MM.1S (cell line): ENCODE results near the gene FBXO45.
"Not testable (repeated sequence)": the region's sequence is repeated elsewhere in the genome, so short reads cannot be mapped to it uniquely, and the experiment has no call there.

Experiments
- DNase-seq: peaks from one replicate; pipeline ENCODE4 v3.0.0-alpha.2; 2015
- H2AFZ ChIP-seq: fragments of 300-600 bp; sonication (generic); 2 replicates; pipeline ENCODE4 v1.6.0; 2016; ENCODE audit warnings: antibody characterized with exemption, low read length
- H3F3A ChIP-seq: fragments of 300-600 bp; sonication (generic); 2 replicates; pipeline ENCODE4 v1.6.1; 2016; ENCODE audit warnings: mild to moderate bottlenecking, antibody characterized with exemption, low read length, moderate library complexity, mixed read lengths; ENCODE audit not compliant: insufficient read depth
- H3K27ac ChIP-seq: fragments of 300-600 bp; sonication (generic); 2 replicates; pipeline ENCODE4 v1.5.1; 2016; ENCODE audit warnings: mild to moderate bottlenecking, low read length
- H3K27me3 ChIP-seq: fragments of 300-600 bp; sonication (generic); replicated peaks from 2 replicates; pipeline ENCODE4 v1.6.0; 2016; ENCODE audit warnings: low read length; ENCODE audit not compliant: insufficient read depth
- H3K36me3 ChIP-seq: fragments of 300-600 bp; sonication (generic); replicated peaks from 2 replicates; pipeline ENCODE4 v1.6.1; 2016; ENCODE audit warnings: mild to moderate bottlenecking, low read length, mixed read lengths; ENCODE audit not compliant: insufficient read depth
- H3K4me1 ChIP-seq: fragments of 300-600 bp; sonication (generic); 2 replicates; pipeline ENCODE4 v1.6.1; 2016; ENCODE audit warnings: low read length, mixed read lengths
- H3K4me2 ChIP-seq: fragments of 300-600 bp; sonication (generic); 2 replicates; pipeline ENCODE4 v1.6.0; 2016; ENCODE audit warnings: low read depth, low read length
- H3K4me3 ChIP-seq: fragments of 300-600 bp; sonication (generic); 2 replicates; pipeline ENCODE4 v1.5.1; 2016; ENCODE audit warnings: low read length, mixed read lengths
- H3K79me2 ChIP-seq: fragments of 300-600 bp; sonication (generic); 2 replicates; pipeline ENCODE4 v1.6.1; 2016; ENCODE audit warnings: mixed run types, low read length, mixed read lengths
- H3K9ac ChIP-seq: fragments of 300-600 bp; sonication (generic); 2 replicates; pipeline ENCODE4 v1.6.1; 2016; ENCODE audit warnings: low read length, mixed read lengths
- H3K9me2 ChIP-seq: fragments of 300-600 bp; sonication (generic); replicated peaks from 2 replicates; pipeline ENCODE4 v1.6.1; 2016; ENCODE audit warnings: mild to moderate bottlenecking, low read length, mixed read lengths; ENCODE audit not compliant: insufficient read depth
- H3K9me3 ChIP-seq: fragments of 300-600 bp; sonication (generic); replicated peaks from 2 replicates; pipeline ENCODE4 v1.6.1; 2016; ENCODE audit warnings: mild to moderate bottlenecking, low read length, mixed read lengths; ENCODE audit not compliant: insufficient read depth
- H4K20me1 ChIP-seq: fragments of 300-600 bp; sonication (generic); 2 replicates; pipeline ENCODE4 v1.6.1; 2016; ENCODE audit warnings: mild to moderate bottlenecking, low read length, moderate library complexity, mixed read lengths; ENCODE audit not compliant: insufficient read depth
- CTCF ChIP-seq: fragments of 300-600 bp; sonication (generic); IDR thresholded peaks from 2 replicates; pipeline ENCODE4 v1.5.1; 2016; ENCODE audit warnings: antibody characterized with exemption, low read length, mixed read lengths
- EZH2 ChIP-seq: fragments of 300-600 bp; sonication (generic); optimal IDR thresholded peaks from 2 replicates; pipeline ENCODE3; 2017; ENCODE audit warnings: low read depth, mild to moderate bottlenecking, antibody characterized with exemption, low read length, mixed read lengths
- EZH2phosphoT487 ChIP-seq: fragments of 300-600 bp; sonication (generic); IDR thresholded peaks from 2 replicates; pipeline ENCODE4 v1.6.1; 2018; ENCODE audit warnings: antibody characterized with exemption, low read length

The FBXO45 gene

GRCh38 chr3:196585044-196585757, 16.7 kb downstream of the FBXO45 start:
- Histone ChIP-seq H4K20me1 (no peaks in the 10 kb centered on the region), H3K9me3 (no peaks in the 10 kb centered on the region), H3K36me3 (peaks cover 4% of the 10 kb centered on the region), H3K27ac (no peak overlapping the region), H3K79me2 (peaks cover 36% of the 10 kb centered on the region), H3K4me1 (no peaks in the 10 kb centered on the region), H3K4me2 (no peak overlapping the region), H3K4me3 (no peak overlapping the region), H3K9ac (no peak overlapping the region), H3K9me2 (no peaks in the 10 kb centered on the region), H3K27me3 (no peaks in the 10 kb centered on the region), H2AFZ (no peak overlapping the region), H3F3A (no peaks in the 10 kb centered on the region)
- no peak for DNase-seq
- no peak for TF ChIP-seq CTCF

- H3K36me3 ChIP-seq: no peaks in the 10 kb centered on the region; the same call in 1 of the 2 replicates
- TF ChIP-seq EZH2phosphoT487 (no peak), CTCF (no peak), EZH2 (no peak)
- H3K4me2 ChIP-seq: no peak overlapping the region
- no peaks in the 10 kb centered on the region for H3K4me1 ChIP-seq
- DNase-seq: no peak
- no peaks in the 10 kb centered on the region for H3K79me2 ChIP-seq
- no peaks in the 10 kb centered on the region for H3K27me3 ChIP-seq
- no peak overlapping the region for H3K9ac ChIP-seq
- no peaks in the 10 kb centered on the region for H3K9me2 ChIP-seq
- no peak overlapping the region for H3K27ac ChIP-seq
- H3F3A ChIP-seq: no peaks in the 10 kb centered on the region
- no peak overlapping the region for H3K4me3 ChIP-seq
- no peak overlapping the region for H2AFZ ChIP-seq
- H3K9me3 ChIP-seq: no peaks in the 10 kb centered on the region
- no peaks in the 10 kb centered on the region for H4K20me1 ChIP-seq
Measured at GRCh38 chr3:196590279-196590678, 21.8 kb downstream of the FBXO45 start.

- Histone ChIP-seq H4K20me1 (no peaks in the 10 kb centered on the region), H2AFZ (no peak overlapping the region), H3K79me2 (no peaks in the 10 kb centered on the region), H3K27me3 (no peaks in the 10 kb centered on the region; the same call in 1 of the 2 replicates), H3K4me1 (no peaks in the 10 kb centered on the region; the same call in 1 of the 2 replicates), H3K36me3 (no peaks in the 10 kb centered on the region), H3K9me3 (no peaks in the 10 kb centered on the region), H3K4me2 (no peak overlapping the region), H3F3A (no peaks in the 10 kb centered on the region), H3K4me3 (no peak overlapping the region), H3K27ac (no peak overlapping the region), H3K9me2 (no peaks in the 10 kb centered on the region), H3K9ac (no peak overlapping the region)
- TF ChIP-seq CTCF (no peak), EZH2phosphoT487 (no peak), EZH2 (no peak)
- no peak for DNase-seq
Measured at GRCh38 chr3:196596355-196596754, 27.9 kb downstream of the FBXO45 start.

- not testable (repeated sequence) for H2AFZ ChIP-seq
Measured at GRCh38 chr3:196597971-196598733, 29.7 kb downstream of the FBXO45 start.

More at GRCh38 chr3:196597971-196598733, 29.7 kb downstream of the FBXO45 start:
- H3K9me3 ChIP-seq, H3K27ac ChIP-seq, DNase-seq, H3K4me2 ChIP-seq, H3K4me3 ChIP-seq, H3K36me3 ChIP-seq, H3K9ac ChIP-seq, H3K79me2 ChIP-seq, H3K27me3 ChIP-seq, H3K9me2 ChIP-seq, H3F3A ChIP-seq, H4K20me1 ChIP-seq, H3K4me1 ChIP-seq: not testable (repeated sequence)
